TTC549 (cell line): ENCODE data around the gene SETDB2.

Experiments
- FAIRE-seq: peaks from 2 replicates; lab custom pipeline; 2012; peaks lifted over from hg19 to GRCh38; lab: Jason Lieb, UNC

The SETDB2 gene

DNA sequence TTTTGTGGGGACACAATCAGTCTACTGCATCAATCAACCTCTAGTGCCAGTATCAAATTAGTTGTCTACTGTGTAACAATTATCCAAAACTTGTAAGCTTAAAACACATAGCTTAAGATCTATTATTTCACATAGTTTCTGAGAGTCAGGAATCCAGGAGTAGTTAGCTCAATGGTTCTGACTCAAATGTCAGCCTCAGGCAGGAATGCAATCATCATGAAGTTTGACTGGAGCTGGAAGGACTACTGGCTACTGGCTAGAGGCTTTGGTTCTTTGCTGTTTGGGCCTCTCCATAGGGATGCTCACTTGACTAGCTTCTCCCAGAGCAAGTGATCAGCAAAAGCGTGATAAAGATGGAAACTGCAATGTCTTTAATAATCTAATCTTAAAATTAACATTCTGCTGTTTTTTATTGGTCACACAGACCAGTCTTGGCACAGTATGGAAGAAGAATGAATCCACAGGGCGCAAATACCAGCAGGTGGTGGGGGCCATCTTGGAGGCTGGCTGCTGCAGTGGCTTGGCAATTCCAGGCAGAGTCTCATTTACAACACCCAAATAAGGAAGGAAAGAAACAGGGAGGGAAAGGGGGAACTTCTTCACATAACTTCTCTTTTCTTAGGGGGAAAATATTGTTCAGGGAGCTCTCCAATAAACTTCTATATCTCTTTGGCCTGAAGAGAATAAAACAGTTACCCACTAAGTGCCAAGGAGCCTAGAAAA lies 15.9 kb upstream of the SETDB2 start:
- no peak for FAIRE-seq

DNA sequence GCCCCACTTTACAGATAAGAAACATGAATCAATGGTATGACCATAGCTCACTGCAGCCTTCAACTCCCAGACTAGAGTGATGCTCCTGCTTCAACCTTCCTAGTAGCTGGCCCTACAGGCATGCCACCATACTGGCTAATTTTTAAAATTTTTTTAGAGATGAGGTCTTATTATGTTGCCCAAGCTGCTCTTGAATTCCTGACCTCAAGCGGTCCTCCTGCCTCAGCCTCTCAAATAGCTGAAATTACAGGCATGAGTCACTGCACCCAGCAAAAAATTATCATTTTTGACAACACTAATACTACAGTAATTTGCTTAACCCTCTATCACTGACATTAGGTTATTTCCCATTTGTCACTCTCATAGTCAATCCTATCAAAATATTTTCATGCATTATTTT lies 15.0 kb upstream of the SETDB2 start:
- FAIRE-seq, result no peak

DNA sequence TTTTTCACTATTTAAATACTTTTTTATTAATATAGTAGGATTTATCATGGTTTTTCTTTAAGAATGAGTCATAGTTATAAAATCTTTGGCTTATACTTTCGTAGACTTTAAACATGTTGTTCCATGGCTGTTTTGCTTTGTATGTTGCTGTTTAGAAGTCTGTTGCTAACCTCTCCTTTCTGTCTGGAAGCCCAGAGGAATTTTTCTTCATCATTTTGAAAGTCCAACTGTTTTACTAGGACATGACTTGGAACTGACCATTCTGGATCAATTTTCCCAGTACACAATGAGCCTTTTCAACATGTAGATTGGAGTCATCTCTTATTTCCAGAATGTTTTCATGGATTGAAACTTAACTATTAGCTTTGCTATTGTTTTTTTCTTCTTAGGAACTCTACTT lies 8.1 kb upstream of the SETDB2 start:
- no peak for FAIRE-seq

DNA sequence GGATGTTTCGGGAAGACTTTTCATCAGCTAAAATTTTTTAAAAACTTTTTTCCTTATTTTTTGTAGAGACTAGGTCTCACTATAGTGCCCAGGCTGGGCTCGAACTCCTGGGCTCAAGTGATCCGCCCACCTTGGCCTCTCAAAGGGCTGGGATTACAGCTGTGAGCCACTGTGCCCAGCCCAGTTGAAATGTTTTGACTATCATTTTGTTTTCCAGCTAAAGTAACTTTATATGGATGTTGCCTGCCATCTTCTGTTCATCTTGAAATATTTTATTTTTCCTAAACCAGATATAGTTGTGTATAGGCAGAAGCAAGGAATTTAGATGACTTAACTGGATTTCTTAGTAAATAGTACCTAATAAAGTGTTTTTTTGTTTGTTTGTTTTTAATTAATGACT lies 7.2 kb upstream of the SETDB2 start:
- peak; percentile 68 for FAIRE-seq

DNA sequence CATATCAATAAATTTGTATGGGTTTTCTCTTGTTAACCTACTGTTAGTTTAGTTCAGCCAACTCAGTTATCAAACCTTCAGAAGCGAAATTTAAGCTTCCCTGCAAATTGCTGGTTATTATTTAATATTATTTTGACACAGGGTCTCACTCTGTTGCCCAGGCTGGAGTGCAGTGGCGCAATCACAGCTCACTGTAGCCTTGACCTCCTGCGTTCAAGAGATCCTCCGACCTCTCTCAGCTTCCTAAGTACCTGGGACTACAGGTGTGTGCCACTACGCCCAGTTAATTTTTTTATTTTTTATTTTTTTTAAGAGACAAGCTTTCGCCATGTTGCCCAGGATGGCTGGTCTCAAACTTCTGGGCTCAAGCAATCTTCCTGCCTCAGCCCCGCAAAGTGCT lies 6.4 kb upstream of the SETDB2 start:
- FAIRE-seq, result no peak

DNA sequence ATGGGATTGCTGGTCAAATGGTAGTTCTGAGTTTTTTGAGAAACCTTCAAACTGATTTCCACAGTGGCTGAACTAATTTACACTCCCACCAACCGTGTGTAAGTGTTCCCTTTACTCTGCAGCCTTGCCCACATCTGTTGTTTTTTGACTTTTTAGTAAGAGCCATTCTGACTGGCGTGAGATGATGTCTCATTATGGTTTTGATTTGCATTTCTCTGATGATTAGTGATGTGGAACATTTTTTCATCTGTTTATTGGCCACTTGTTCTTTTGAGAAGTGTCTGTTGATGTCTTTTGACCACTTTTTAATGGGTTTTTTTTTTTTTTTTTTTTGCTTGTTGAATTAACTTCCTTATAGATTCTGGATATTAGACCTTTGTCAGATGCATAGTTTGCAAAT lies 4.5 kb upstream of the SETDB2 start:
- no peak for FAIRE-seq

DNA sequence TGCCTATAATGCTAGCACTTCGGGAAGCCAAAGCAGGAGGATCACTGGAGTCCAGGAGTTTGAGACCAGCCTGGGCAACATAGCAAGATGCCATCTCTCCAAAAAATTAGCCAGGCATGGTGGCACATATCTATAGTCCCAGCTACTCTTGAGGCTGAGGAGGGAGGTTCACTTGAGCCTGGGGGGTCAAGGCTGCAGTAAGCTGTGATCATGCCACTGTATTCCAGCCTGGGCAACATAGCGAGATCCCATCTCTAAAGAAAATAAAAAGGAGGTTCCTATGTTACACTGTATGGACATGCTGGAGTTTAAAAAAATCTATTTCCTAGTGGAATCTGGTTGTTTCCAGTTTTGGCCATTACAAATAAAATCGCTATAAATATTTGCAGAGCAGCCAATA lies 2.8 kb upstream of the SETDB2 start:
- FAIRE-seq, result no peak

DNA sequence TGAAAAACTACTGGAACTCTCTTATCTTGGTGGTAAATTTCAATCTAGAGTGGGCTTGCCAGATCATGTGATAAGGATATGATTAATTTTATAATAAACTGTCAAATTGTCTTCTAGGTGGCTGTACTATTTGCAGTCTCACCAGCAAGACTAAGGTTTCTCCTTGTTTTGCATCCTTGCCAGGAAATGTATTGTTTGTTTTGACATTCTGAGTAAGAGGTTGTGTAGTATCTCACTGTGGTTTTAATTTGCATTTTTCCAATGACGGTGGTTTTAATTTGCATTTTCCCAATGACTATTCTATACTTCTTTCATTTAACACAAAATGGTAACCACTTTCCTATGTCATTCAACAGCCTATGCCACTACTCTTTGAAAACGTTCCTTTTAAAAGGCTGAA lies 2.2 kb upstream of the SETDB2 start:
- no peak for FAIRE-seq

DNA sequence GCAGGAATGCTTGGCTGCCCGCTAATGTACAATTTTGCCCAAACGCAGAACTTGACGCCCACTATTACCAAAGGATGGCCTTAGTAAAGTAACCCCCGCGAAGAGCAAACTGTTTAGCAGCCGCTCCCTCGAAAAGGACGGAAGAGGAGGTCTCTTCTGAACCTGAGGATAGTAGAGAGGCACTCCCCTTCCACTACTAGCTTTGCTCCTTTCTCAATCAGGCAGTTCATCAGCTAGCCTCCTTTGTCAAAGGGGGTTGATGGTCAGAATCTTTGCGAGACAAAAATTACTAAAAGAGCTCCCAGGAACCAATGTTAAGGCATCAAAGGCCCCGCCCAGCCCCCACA lies 744 bp upstream of the SETDB2 start:
- no peak for FAIRE-seq

DNA sequence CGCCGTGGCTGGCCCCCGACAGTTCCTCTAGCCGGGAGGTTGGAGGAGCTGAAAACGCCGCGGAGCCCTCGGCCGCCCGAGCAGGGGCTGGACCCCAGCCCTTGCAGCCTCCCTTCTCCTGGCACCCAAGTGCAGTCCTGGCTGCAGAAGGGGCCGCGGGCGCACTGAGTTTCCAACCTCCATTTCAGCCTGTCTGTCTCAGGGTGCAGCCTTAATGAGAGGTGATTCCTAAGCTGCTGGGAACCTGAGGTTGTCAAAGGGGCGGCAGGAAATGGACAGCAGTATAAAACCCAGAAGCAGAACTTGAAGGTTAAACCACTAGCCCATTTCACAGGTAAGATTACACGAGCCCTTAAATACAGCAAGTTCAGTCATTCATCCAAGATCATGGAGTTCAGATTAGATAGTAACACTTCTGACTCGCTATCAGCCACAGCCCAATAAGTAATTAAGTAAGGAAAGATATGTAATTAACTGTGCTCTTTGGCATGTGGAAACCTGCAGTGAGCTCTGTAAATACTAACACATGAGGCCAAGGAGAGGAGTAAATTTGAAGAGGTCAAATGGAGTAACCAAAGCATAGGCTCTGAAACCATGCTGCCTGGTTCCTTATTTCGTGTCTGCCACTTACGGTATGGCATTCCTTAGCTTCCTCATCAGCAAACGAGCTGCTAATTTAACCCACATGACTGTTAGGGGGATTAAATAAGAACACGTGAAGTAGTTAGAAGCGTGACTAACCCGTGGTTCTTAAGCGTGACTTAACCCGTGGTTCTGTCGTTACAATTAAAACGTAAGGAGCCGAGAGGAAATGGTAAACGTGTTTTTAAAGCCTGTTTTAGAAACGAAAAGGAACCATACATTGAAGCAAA lies 686 bp downstream of the SETDB2 start:
- no peak for FAIRE-seq

DNA sequence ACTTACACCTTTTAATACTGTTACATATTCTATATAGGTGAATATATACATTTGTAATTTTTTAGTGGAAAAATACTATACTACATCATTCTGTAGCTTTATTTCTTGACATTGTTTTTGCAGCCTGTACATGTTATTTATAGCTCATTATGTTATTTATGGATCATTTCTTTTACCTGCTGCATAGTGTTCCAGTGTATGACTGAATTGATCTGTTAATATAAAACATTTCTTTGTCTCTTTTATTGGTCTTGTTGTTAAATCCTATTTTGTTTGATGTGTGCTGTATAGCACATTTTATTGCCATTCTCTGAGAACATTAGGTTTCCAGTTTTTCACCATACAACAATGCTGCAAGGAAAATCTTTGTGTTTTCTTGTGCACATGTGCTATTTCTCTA lies 2.4 kb downstream of the SETDB2 start:
- no peak for FAIRE-seq

DNA sequence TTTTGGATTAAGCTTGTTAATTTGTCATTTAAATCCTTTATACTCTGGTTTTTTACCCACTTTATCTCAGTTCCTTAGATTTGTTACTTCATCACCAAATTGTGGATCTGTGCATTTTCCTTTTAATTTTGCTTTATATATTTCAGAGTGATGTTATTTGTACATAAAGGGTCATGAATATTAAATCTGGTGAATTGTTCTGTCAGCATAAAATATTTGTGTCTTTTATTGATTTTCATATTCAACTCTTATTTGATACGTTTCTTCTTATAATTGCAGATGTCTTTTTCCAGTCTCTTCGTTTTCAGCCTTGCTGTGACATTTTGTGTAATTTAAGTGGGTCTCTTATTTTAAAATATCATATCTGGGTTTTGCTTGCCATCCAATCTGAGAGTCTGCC lies 4.7 kb downstream of the SETDB2 start:
- no peak for FAIRE-seq

DNA sequence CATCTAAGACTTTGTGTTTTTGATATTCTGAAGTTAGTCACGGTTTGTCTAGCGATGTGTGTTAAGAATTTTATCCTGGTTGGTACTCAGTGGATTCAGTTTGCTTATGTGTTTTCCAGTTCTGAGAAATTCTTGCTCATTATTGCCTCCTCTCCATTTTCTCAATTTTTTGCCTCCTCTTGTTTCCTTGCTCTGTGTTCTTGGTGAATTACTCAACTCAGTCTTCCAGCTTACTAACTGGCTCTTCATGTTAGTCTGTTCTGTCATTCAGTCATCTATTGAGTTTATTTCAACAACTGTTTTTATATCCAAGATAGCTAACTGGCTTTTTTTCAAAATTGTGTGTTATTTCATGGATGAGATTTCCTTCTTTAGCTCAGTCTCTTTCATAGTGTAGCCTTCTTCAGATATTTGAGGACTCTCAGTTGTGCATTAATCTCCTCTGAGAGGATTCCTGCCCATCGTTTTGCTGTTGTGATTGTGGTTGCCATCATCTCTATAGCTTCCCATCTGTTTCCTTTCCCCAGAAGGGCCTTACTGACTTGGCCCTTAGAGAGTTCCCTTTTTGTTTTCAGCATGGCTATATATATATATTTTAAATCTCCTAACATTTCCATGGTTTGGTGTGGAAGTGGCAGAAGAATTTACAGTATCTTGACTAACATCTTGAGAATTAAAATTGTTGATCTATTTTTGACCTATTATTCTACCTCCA lies 6.2 kb downstream of the SETDB2 start:
- FAIRE-seq, result no peak

DNA sequence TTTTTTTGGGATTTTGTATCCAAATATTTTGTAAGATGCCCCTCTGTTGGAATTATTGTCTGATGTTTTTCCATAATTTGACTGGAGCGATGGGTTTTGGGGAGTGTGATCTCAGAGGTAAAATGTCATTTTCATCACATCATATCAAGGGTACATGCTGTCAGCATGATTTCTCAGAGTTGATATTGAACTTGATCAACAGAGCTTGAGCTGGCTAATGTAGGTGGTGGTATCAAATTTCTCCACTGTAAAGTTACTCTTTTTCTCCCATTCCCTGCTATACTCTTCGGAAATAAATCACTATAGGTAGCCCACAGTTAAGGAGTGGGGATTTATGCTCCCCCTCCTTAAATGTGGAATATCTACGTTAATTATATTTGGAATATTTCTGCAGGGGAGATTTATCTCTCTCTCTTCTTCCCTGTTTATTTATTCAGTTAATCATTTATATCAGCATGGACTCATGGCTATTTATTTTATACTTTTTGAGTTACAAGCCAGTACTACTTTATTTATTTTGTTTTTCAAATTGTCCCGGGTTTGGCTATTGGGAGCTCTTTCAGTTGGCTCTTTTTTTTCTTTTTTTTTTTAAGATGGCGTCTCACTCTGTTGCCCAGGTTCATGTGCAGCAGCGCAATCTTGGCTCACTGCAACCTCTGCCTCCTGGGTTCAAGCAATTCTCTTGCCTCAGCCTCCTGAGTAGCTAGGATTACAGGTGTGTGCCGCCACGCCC lies 8.8 kb downstream of the SETDB2 start:
- FAIRE-seq, result no peak

DNA sequence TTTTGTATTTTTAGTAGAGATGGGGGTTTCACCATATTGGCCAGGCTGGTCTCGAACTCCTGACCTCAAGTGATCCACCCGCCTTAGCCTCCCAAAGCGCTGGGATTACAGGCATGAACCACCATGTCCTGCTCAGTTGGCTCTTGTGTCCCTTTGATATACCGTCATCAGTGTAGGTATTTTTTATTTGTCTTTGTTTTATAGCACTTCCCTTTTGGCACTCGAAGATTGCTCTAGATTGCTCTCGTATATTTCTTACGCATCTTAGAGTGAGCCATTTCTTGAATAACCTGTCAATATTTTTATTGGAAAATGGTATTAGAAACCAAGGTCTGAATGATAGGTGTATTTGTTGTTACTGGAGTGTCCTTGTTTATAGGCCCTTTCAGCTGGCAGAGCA lies 9.4 kb downstream of the SETDB2 start:
- FAIRE-seq, result no peak

DNA sequence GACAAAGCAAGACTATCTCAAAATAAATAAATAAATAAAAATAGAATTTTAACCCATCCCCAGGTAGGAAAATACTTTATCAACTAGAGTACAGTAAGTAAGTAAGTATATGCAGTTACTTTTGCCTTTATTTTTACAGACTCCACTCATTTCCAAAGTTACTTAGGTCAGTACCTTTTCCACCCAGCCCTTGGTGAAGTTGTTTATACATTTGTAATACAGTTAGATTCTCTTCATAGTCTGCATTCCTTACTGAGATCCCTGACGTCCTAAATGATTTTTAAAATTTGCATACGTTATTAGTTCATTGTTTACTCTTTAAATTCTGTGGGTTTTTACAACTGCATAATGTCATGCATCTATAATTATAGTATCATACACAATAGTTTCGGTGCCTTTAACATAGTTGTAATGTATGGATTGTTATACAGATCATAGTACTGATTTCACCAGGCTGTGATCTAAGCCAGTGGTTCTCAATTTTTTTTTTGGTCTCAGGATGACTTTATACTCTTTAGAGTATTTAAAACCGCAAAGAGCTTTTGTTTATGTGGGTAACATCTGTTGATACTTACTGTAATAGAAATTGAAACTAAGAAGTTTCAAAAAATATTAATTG lies 10.4 kb downstream of the SETDB2 start:
- no peak for FAIRE-seq

DNA sequence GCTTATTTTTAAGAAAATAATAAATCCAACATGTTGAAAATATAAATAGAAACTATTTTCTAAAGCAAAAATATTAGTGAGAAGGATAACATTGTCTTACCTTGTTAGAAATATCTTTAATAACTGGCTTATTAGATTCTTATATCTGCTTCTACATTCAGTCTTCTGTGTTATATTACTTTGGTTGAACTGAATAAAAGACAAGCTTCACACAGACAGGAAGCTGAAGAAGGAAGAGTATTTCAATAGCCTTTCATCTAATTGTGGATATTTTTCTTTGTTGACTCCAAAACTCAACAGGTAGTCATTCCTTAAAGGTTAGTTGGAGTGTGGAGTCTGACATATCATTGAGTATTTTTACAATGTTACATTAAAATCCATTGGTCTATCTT lies 10.9 kb downstream of the SETDB2 start:
- no peak for FAIRE-seq

DNA sequence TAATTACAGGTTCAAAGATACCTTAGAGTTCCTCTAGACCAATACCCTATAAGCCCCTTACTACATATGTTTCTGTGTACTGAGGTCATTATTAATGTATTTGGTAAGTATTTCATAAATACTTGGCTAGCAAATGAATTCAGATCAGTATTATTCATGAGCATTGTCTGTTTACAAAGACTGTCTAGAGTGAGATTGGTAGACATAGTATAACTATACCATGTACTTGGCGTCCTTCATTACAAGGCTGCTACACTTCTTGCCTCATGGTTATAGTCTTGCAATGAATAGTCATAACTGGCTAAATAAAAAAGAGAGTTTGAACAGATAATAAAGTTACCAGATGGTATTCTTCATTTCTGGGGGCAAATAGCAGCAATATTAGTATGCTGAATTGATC lies 12.1 kb downstream of the SETDB2 start:
- FAIRE-seq, result no peak

DNA sequence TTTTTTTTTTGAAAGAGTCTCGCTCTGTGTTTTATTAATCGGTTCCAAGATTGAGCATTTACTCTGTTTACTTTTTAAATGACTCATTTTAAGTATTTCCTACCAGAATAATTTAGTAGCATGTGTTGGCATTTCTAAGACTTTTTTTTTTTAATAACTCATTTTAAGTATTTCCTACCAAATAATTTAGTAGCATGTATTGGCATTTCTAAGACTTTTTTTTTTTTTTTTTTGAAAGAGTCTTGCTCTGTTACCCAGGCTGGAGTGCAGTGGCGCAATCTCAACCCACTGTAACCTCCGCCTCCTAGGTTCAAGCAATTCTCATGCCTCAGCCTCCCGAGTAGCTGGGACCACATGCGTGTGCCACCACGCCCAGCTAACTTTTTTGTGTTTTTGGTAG lies 13.1 kb downstream of the SETDB2 start:
- no peak for FAIRE-seq

DNA sequence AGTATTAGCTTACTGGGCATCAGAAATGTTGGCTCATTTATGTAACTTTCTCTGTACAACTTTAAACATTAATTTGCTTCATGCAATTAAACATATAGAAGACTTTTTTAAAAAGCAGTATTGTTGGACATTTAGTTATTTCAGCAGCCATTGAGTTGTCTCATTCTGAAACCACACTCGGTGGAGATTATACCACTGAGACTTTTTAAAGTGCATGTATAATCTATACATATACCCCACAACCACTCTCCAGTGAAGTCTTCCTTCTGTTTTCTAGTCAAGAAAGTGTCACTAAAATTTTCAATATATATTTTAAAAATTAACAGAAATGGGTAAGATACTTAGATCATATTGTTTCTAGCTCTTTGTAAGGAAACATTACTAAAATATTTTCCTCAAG lies 15.5 kb downstream of the SETDB2 start:
- FAIRE-seq, result no peak

DNA sequence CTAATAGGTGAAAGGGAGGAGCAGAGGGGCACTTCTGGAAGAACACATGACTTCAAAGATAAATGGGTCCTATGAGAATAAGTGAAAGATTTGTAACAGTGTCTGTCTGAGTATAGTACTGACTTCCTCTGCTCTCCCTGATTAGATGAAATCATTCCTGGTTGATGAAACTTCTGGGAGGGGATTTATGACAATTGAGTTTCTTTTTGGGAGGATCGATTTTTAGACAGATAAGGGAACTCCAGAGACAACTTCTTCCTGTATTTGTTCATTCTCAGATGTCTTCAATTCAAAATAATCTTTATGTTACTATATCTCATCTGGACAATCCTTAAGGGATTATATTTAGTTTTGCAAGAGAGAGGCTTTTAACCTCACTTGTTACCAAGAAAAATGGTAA lies 20.0 kb downstream of the SETDB2 start:
- FAIRE-seq, result no peak

DNA sequence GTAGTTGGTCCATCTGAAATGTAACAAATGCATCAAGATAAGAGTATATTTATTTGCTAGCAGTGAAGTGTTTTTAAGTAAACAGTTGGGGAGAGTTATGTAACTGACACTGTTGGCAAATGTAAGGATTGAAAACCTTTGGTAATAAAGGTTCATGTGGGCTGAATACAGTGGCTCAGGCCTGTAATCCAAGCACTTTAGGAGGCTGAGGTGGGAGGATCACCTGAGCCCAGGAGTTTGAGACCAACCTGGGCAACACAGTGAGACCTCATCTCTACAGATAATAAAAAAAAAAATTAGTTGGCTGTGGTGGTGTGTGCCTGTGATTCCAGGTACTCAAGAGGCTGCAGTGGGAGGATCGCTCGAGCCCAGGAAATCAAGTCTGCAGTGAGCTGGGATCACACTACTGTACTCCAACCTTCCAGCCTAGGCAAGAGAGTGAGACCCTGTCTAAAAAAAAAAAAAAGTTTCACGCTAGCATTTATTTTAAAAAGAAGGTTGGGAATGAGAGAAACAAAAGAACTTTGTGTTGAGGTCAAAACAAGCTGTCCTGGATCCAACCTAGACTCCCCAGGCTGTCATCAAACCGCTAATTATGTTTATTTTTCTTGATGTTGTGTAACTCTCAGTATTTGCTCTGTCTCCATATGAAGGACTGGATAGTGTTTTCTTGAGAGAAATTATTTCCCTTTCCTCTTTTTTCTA lies 20.7 kb downstream of the SETDB2 start:
- no peak for FAIRE-seq
